AG09309 (cell line): ENCODE results near the gene CCL14.

ENCODE experiments used
- DNase-seq: peaks from one replicate; pipeline ENCODE4 v3.0.0-alpha.2; 2010; ENCODE audit warnings: low read depth
- H3K4me3 ChIP-seq: 2 replicates; pipeline ENCODE4 v1.5.1; 2011; ENCODE audit warnings: mild to moderate bottlenecking, low read depth, low read length, moderate library complexity; ENCODE audit not compliant: control insufficient read depth
- CTCF ChIP-seq: IDR thresholded peaks from 2 replicates; pipeline ENCODE4 v1.5.1; 2011; ENCODE audit warnings: mild to moderate bottlenecking, low read depth, low read length, inconsistent platforms; ENCODE audit not compliant: insufficient read depth, control insufficient read depth; ENCODE audit errors: missing control alignments

CCL14 gene

GRCh38 chr17:35969558-35970380 is 16.8 kb downstream of the CCL14 start:
- peak; percentile 24 for DNase-seq
- TF ChIP-seq CTCF: peak; percentile 69
- H3K4me3 ChIP-seq: no peak overlapping the region

DNA sequence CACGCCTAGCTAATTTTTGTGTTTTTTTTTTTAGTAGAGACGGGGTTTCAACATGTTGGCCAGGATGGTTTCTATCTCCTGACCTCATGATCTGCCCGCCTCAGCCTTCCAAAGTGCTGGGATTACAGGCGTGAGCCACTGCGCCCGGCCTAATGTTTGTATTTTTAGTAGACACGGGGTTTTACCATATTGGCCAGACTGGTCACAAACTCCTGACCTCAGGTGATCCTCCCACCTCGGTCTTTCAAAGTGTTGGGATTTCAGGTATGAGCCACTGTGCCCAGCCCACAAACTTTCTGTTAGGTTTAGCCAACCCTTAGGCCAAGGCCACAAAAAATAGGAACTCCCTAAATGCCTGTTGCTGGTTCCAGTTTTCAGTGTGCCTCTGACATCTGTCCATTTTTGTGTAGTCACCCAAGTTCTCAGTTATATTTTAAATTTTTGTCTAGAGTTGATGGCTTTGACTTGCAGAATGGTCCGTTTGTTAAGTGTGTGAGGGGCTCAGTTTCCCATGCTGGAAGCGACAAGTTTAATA is 17.9 kb downstream of the CCL14 start:
- no peak for TF ChIP-seq CTCF
- no peak overlapping the region for H3K4me3 ChIP-seq
- no peak for DNase-seq

GRCh38 chr17:35965272-35965671 is 21.3 kb downstream of the CCL14 start:
- no peak for DNase-seq
- no peak overlapping the region for H3K4me3 ChIP-seq
- no peak for TF ChIP-seq CTCF

DNA sequence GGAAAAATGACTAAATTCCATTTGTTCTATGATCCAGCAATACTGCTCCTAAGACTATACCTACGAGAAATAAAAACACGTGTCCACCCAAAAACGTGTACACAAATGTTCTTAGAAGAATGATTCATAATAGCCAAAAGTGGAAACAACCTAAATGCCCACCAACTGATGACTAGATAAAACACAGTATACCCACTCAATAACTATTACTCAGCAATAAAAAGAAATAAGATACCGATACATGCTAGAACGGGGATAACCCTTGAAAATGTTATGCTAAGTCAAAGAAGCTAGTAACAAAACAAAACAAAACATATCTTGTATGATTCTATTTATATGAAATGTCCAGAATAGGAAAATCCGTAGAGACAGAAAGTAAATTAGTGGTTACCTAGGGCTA is 22.9 kb downstream of the CCL14 start:
- no peak for TF ChIP-seq CTCF
- H3K4me3 ChIP-seq: no peak overlapping the region
- no peak for DNase-seq

DNA sequence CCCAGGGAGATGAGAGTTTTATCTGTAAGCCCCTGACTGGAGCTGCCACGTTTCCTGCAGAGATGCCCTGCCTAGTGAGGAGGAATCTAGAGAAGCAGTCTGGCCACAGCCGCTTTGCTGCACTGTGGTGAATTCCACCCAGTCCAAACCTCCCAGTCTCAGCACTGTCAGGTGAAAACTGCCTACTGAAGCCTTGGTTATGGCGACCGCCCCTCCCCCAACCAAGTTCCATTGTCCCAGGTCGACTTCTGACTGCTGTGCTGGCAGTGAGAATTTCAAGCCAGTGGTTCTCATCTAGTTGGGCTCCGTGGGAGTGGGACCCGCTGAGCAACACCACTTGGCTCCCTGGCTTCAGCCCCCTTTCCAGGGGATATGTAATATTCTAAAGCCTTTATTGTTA is 32.8 kb downstream of the CCL14 start:
- no peak overlapping the region for H3K4me3 ChIP-seq
- DNase-seq: no peak
- no peak for TF ChIP-seq CTCF

DNA sequence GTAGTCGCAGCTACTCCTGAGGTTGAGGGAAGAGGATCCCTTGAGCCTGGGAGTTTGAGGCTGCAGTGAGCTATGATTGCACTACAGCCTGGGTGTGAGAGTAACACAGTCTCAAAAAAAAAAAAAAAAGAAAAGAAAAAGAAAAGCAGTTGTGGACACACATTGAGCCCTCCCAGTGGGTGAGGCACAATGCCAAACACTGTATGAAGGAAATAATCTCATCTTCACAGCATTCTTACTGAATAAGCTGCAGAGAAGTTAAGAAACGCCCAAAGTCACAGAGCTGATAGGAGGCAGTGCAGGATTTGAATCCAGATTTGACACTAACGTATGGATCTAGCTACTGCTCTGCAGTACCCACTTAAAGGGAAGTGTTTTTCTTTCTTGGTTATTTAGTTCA is 37.1 kb downstream of the CCL14 start:
- no peak for DNase-seq
- TF ChIP-seq CTCF: no peak
- no peak overlapping the region for H3K4me3 ChIP-seq
